NCI-H146 treated with DMSO at 0.1 percent for 48 hours (cell line): Measurements from ENCODE around the gene NLRP3.

ENCODE experiments used
- DNase-seq: peaks from one replicate; lab custom pipeline; 2025; ENCODE audit not compliant: unreplicated experiment; lab: John Stamatoyannopoulos, UW

Gene NLRP3

GRCh38 chr1:247435759-247436147 lies 19.8 kb downstream of the NLRP3 start:
- no peak for DNase-seq

- no peak for DNase-seq
These were observed 21.9 kb downstream of the NLRP3 start for GRCh38 chr1:247437551-247438505.

GRCh38 chr1:247440001-247440620 lies 24.1 kb downstream of the NLRP3 start:
- DNase-seq = no peak

GRCh38 chr1:247441606-247442005 lies 25.6 kb downstream of the NLRP3 start:
- DNase-seq = no peak

GRCh38 chr1:247442164-247442563 lies 26.2 kb downstream of the NLRP3 start:
- no peak for DNase-seq

- no peak for DNase-seq
These were observed 27.7 kb downstream of the NLRP3 start for GRCh38 chr1:247443641-247444040.

- no peak for DNase-seq
These were observed 28.6 kb downstream of the NLRP3 start for GRCh38 chr1:247444571-247444970.

GRCh38 chr1:247445526-247446356 lies 29.8 kb downstream of the NLRP3 start:
- DNase-seq = no peak

GRCh38 chr1:247447162-247447909 lies 31.4 kb downstream of the NLRP3 start:
- DNase-seq = no peak

- no peak for DNase-seq
These were observed 32.3 kb downstream of the NLRP3 start for GRCh38 chr1:247448107-247448791.

- DNase-seq = no peak
These were observed 35.5 kb downstream of the NLRP3 start for GRCh38 chr1:247451388-247452010.

GRCh38 chr1:247452447-247453039 lies 36.6 kb downstream of the NLRP3 start:
- DNase-seq = no peak

GRCh38 chr1:247453245-247453644 lies 37.3 kb downstream of the NLRP3 start:
- DNase-seq = no peak

- DNase-seq = no peak
These were observed 38.0 kb downstream of the NLRP3 start for GRCh38 chr1:247453997-247454396.

GRCh38 chr1:247456021-247456420 lies 40.0 kb downstream of the NLRP3 start:
- DNase-seq = no peak

- no peak for DNase-seq
These were observed 41.1 kb downstream of the NLRP3 start for GRCh38 chr1:247456914-247457639.

GRCh38 chr1:247459507-247459906 lies 43.5 kb downstream of the NLRP3 start:
- DNase-seq = no peak

GRCh38 chr1:247465796-247466195 lies 49.8 kb downstream of the NLRP3 start:
- DNase-seq = no peak

GRCh38 chr1:247467129-247467528 lies 51.2 kb downstream of the NLRP3 start:
- no peak for DNase-seq
